Tibial artery (tissue), 4 donors: Measurements from ENCODE around the gene UNC93B1.
A peak's percentile ranks its signal among the peaks of the same experiment; 100 is the strongest.

ENCODE experiments used
- DNase-seq, 2 donors: peaks; one replicate each; pipeline ENCODE4 v3.0.0-alpha.2; 2019
- H3K27ac ChIP-seq, 2 donors: fragments of 200-600 bp; sonication (generic) in 1 of 2; 1 replicate in 1 of 2; 2 replicates in 1 of 2; pipeline ENCODE4 v1.5.1; 2018 to 2019; ENCODE audit warnings: mild to moderate bottlenecking in 1 of 2
- H3K27me3 ChIP-seq, 2 donors: fragments of 200-600 bp; sonication (generic) in 1 of 2; one replicate each; pipeline versions ENCODE4 v1.5.1 to v1.6.0; 2016 to 2019
- H3K36me3 ChIP-seq, 3 donors: fragments of 200-600 bp; sonication (generic) in 2 of 3; one replicate each; pipeline ENCODE4 v1.5.1; 2016 to 2019; ENCODE audit warnings: mild to moderate bottlenecking in 2 of 3
- H3K4me1 ChIP-seq, 4 donors: fragments of 200-600 bp; sonication (generic) in 2 of 4; 1 replicate in 3 of 4; 2 replicates in 1 of 4; pipeline ENCODE4 v1.5.1; 2016 to 2019
- H3K4me3 ChIP-seq, 2 donors: fragments of 200-600 bp; sonication (generic) in 1 of 2; 1 replicate in 1 of 2; 2 replicates in 1 of 2; pipeline ENCODE4 v1.5.1; 2018 to 2019; ENCODE audit warnings: mild to moderate bottlenecking in 2 of 2
- H3K9me3 ChIP-seq, 3 donors: fragments of 200-600 bp; sonication (generic) in 1 of 3; one replicate each; pipeline ENCODE4 v1.5.1; 2016 to 2019
- intact Hi-C: fragments of 100-400 bp; cut with DNase I; formaldehyde crosslinking; loops from one replicate; pipeline ENCODE4 v1.15.0; 2023; ENCODE audit warnings: low total_unique reads
- TF ChIP-seq, protein P1 (sequence below), 2 experiments: fragments of 200-600 bp in 1 of 2; fragments of 450-650 bp in 1 of 2; IDR thresholded peaks; one replicate each; pipeline ENCODE4 v1.5.1; 2017 to 2019; ENCODE audit warnings: antibody characterized with exemption in 2 of 2, mild to moderate bottlenecking in 1 of 2, moderate library complexity in 1 of 2

Gene UNC93B1

GRCh38 chr11:68040957-68041591 is 37.2 kb upstream of the UNC93B1 start:
- intact Hi-C loops, result loop anchor here (5.0 kb wide), 1 partner anchor 34 kb away; no protein-coding TSS in a partner anchor
- Histone ChIP-seq H3K4me1 (peaks cover 0 to 50% (median 41%) of the 10 kb centered on the region in 4 donors), H3K27ac (peak overlapping the region; percentile 78 to 94), H3K4me3 (peak overlapping the region; percentile 63 to 80), H3K9me3 (no peaks in the 10 kb centered on the region), H3K27me3 (no peaks in the 10 kb centered on the region), H3K36me3 (peaks cover 8 to 61% (median 42%) of the 10 kb centered on the region in 3 donors)
- peak in 1 of 2 donors; percentile 65 for DNase-seq
- TF ChIP-seq, protein P1, sequence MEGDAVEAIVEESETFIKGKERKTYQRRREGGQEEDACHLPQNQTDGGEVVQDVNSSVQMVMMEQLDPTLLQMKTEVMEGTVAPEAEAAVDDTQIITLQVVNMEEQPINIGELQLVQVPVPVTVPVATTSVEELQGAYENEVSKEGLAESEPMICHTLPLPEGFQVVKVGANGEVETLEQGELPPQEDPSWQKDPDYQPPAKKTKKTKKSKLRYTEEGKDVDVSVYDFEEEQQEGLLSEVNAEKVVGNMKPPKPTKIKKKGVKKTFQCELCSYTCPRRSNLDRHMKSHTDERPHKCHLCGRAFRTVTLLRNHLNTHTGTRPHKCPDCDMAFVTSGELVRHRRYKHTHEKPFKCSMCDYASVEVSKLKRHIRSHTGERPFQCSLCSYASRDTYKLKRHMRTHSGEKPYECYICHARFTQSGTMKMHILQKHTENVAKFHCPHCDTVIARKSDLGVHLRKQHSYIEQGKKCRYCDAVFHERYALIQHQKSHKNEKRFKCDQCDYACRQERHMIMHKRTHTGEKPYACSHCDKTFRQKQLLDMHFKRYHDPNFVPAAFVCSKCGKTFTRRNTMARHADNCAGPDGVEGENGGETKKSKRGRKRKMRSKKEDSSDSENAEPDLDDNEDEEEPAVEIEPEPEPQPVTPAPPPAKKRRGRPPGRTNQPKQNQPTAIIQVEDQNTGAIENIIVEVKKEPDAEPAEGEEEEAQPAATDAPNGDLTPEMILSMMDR (IDR thresholded peaks at IDR 0.05), result no peak

DNA sequence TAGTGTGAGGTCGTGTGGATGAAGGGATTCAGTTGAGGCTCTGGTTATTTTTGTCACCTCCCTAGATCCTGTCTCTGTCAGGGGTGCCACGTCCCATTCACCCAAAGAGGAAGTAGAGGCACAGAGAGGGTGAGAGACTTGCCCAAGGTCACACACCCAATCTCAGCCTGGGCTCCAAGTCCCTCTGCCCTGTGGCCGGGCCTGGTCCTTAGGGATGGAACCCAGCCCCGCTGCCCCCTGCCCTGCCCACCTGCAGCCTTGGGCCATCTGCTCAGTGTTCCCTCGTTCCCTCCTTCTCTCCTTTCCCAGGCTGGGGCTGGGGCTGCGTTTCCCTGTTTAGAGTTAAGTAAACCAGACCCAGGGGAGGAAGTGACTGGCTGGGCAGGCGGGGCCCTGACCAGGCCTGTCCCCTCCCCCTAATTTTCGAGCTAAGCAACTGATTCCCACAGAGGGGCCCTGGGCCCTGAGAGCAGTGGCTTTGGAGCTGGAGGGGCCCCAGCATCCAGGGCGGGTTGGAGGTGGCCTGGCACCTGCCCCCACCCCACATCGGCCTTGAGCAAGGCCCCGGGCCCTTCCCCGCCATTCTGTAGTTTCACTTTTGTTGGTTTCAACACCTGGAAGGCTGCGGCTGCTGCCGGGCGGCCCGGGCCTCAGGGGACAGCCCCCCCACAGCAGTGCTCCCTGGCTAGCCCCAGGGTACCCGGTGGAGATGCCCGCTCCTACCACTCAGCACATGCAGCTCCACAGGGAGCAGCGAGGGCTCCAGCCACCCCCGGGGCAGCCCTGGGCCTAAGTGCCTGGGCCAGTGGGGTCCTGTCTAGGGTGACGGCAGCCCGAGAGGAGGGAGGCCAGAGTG is 36.4 kb upstream of the UNC93B1 start:
- H3K9me3 ChIP-seq, result no peaks in the 10 kb centered on the region
- peak; percentile 84 to 87 for DNase-seq

DNA sequence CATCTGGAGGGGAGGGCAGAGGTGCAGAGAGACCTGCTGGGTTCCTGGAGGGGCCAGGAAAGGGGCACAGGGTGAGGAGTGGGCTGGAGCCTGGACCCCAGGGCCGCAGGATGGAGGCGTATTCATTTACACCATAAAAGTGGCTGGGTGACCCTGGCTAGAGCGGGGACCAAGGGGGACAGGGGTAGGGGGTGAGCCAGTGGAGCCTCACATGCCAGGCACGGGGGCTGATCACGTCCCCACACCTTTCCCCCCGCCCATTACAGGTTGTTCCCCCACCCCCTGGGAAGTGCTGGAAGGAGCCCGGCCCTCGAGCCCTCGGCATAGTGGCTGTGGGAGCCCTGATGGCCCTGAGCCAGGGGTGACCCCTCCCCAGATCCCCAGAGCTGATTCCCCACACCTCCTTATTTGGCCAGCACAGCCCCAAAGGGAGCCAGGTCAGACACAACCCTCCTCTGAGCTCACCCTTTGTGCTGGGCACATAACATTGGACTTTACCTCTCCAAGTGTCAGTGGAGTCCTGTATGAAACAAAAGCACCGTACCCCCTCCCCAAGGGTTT is 35.7 kb upstream of the UNC93B1 start:
- H3K4me3 ChIP-seq, result peak overlapping the region; percentile 63 to 80
- H3K9me3 ChIP-seq, result no peaks in the 10 kb centered on the region
- peak overlapping the region; percentile 78 to 94 for H3K27ac ChIP-seq
- H3K27me3 ChIP-seq, result no peaks in the 10 kb centered on the region
- DNase-seq, result no peak
- intact Hi-C loops, result loop anchor here (5.0 kb wide), 1 partner anchor 32 kb away; no protein-coding TSS in a partner anchor
- TF ChIP-seq, protein P1 (IDR thresholded peaks at IDR 0.05), result no peak
- H3K36me3 ChIP-seq, result peaks cover 7 to 58% (median 27%) of the 10 kb centered on the region in 3 donors
- peaks cover 0 to 50% (median 41%) of the 10 kb centered on the region in 4 donors for H3K4me1 ChIP-seq

More for the DNA sequence above, 36.4 kb upstream of the UNC93B1 start:
- intact Hi-C loops, result loop anchor here (5.0 kb wide), 1 partner anchor 33 kb away; no protein-coding TSS in a partner anchor
- H3K36me3 ChIP-seq, result peaks cover 8 to 61% (median 34%) of the 10 kb centered on the region in 3 donors
- peak overlapping the region; percentile 78 to 94 for H3K27ac ChIP-seq
- peak overlapping the region; percentile 63 to 80 for H3K4me3 ChIP-seq
- TF ChIP-seq, protein P1 (IDR thresholded peaks at IDR 0.05), result no peak
- no peaks in the 10 kb centered on the region for H3K27me3 ChIP-seq
- H3K4me1 ChIP-seq, result peaks cover 0 to 50% (median 41%) of the 10 kb centered on the region in 4 donors

DNA sequence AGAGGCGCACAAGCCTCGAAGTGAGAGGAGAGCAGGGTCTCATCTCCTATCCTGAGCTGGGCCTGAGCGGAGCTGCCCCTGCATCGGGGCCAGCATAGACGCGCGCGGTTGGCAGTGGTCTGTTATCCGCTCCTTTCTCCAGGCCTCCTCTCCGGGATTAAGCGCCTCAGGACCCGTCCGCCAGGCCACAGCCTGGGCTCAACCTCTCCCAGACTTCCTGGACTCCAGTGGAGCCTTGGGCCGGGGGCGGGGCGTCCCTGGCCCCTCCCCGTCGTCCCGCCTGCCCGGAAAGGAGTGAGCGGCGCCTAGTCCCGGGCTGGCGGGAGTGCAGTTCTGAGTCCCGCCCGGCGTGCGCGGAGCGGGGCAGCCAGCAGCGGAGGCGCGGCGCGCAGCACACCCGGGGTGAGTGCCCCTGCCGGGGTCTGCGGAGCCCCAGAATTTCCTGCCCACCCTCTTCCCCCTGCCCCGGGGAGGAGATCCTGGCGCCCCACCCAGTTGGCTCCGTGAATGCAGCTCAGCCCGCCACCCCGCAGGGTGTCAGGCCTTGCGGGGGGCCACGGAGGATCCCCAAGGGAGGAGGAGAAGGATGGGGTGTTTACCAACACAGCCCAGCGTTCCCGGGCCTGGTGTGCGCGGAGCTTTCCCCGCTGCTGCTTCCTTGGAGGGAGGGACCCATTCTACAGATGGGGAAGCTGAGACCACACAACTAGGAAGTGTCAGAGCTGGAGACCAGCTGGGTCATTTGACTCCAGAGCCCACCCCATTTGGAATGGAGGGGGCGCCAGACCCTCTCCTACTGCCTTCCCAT is 35.0 kb upstream of the UNC93B1 start, which contains the start of gene TCIRG1:
TCIRG1 (plus strand) TSS at position 308 of the 808 bp plus-strand sequence. CDS start 2,247 bp downstream, outside the sequence.
- Histone ChIP-seq H3K36me3 (peaks cover under 1 to 58% (median 25%) of the 10 kb centered on the region in 3 donors), H3K27me3 (no peaks in the 10 kb centered on the region), H3K4me3 (peak within 1 kb of the TSS; percentile 63 to 80), H3K4me1 (peaks cover 0 to 50% (median 41%) of the 10 kb centered on the region in 4 donors), H3K9me3 (no peaks in the 10 kb centered on the region), H3K27ac (peak within 1 kb of the TSS; percentile 78 to 94)
- TF ChIP-seq, protein P1 (IDR thresholded peaks at IDR 0.05), result peak; percentile 23 to 55
- intact Hi-C loops, result no loop called here
- DNase-seq, result peak; percentile 92 to 97
